Stromal cell of bone marrow (primary cell): ENCODE data around the gene PTPN14.

Source experiments
- DNase-seq: peaks from one replicate; pipeline ENCODE4 v3.0.0-alpha.2; 2012; ENCODE audit warnings: low read depth

PTPN14 gene

GRCh38 chr1:214429951-214430770, 121.2 kb downstream of the PTPN14 start:
- DNase-seq, result no peak

GRCh38 chr1:214427871-214428277, 123.5 kb downstream of the PTPN14 start:
- DNase-seq, result peak; percentile 80

DNA sequence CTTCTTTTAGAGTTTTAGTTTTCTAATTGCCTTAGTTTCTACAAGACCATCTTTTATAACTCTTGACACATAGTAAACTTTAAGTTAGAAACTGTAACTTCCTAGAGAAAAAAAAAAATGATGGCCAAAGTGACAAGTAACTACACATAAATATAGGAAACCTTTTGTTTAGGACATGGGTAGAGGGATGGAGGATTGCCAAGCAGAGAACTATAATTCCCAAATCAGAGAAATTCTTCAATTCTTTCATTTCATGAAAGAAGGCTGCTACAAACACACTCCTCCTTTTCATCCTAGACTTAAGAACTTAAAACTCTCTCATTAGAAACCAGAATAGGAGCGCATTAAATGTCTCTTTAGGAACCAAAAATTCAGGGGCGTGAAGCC, 125.0 kb downstream of the PTPN14 start:
- DNase-seq, result no peak

DNA sequence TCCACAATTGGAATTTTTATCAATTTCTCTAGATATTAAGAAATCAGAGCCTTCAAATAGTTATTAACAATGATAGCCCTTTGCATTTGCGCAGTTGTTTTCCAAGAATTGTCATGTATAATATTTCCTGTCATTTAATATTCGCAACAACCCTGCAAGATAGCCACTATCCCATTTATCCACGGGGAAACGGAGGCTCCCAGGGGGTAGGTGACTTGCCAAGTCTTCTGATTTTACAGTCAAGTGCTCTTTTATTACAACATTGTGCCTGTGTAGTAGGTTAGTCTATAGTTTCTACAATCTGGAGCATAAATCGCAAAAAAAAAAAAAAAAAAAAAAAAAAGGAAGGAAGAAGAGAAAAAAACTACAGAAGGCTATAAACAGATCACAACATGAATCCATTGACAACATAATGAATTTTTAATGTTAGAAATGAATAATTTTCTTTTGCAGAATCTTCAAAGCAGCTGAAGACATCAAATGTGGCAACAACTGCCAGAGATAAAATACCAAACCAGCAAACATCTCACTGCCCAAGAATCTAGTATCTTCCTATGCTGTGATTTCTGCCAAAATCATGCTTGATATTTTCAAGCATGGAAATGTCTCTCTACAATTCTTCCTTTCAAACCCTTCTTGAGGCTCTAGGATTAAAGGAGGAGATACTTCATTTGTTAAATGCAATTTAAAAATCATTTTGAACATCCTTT, 125.5 kb downstream of the PTPN14 start:
- no peak for DNase-seq

DNA sequence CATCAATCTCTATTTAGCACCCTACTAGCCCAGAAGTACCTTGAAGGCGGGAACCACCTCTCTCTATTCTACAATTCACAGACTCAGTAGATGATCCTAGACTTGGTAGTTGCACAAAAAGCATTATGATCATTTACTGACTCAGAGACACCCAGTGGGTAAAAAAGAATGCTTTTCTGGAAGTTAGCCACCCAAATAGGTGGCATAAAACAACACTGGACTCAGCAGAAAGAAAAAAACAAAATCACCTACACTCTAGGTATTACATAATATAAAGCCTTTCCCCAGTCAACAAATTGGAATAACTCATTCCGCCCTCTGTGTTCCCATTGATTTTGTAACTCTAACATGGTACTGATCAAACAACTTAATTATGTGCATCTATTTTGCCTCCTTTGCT, 126.3 kb downstream of the PTPN14 start:
- no peak for DNase-seq

- DNase-seq, result no peak
These were observed 128.4 kb downstream of the PTPN14 start for GRCh38 chr1:214423045-214423444.

GRCh38 chr1:214422137-214422671, 129.2 kb downstream of the PTPN14 start:
- DNase-seq, result peak; percentile 55

DNA sequence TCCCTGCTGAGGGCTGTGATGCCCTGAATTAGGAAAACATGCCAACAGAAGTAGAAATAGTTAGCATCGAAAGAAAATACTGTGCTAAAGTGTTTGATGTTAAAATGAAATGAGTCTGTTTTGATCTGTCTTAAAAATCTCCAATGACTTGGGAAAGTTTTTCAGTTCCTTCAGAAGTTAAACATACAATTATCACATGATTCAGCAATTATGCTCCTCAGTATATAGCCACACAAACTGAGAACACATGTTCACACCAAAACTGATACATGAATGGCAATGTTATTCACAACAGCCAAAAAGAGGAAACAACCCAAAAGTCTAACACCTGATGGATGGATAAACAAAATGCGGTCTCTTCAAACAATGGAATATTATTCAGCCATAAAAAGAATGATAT, 130.6 kb downstream of the PTPN14 start:
- DNase-seq, result no peak

DNA sequence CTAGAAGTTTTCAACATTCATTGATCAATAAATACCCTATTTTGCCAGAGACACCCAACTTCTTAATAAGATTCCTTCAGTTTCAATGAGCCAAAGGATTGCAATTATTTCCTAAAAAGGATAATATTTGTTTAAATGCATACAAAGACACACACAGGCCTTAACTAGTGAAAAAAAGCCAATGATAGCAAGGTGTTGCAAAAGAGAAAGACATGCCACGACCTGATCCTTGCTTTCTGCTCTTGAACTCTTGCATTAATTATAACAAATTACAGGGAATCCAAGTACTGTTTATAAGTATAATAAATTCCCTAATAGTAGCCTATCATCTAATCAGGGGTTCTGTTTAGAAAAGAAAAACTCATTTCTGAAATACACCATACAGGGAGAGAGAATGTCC, 131.1 kb downstream of the PTPN14 start:
- DNase-seq, result no peak

- DNase-seq, result no peak
These were observed 131.8 kb downstream of the PTPN14 start for GRCh38 chr1:214419650-214420049.

- DNase-seq, result peak; percentile 49
These were observed 133.0 kb downstream of the PTPN14 start for GRCh38 chr1:214418391-214418790.

- no peak for DNase-seq
These were observed 133.7 kb downstream of the PTPN14 start for GRCh38 chr1:214417545-214418210.

DNA sequence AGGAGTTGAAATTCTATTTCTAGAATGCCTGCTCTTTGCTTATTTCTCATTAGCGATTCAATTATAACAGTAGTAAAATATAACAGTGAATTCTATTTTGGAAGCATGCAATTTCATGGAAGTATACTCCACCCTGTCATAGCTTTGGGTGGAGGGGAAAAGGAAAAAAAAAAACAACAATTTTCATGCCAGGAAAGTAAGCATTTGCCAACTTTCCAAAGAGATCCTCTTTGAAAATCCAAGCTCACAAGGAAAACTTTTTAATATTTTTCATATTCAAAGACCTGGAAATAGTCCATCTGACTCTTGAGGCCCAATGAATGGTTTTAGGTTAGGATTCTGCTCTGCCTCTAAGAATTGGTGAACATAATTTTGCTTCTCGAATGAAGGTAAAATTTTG, 134.5 kb downstream of the PTPN14 start:
- no peak for DNase-seq

- peak; percentile 75 for DNase-seq
These were observed 135.0 kb downstream of the PTPN14 start for GRCh38 chr1:214416417-214416816.

GRCh38 chr1:214415131-214415530, 136.3 kb downstream of the PTPN14 start:
- DNase-seq, result no peak

GRCh38 chr1:214414691-214415090, 136.7 kb downstream of the PTPN14 start:
- no peak for DNase-seq

DNA sequence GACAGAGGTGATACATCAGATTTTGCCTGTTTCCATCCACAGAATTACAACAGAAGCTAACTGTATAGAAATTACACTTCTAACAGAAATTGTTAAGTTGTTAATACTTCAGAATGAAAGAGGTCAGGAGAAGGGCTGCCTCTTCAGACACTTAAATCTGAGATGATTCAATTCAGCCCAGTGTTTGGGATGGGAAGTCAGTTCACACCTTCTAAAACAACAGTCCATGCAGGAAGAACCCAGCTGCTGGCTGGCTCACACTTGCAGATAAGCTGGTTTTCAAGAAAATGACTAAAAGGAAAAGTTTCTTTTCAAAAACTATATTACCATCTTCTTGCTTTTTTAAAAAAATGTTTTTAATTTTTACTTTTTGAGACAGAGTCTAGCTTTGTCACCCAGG, 138.1 kb downstream of the PTPN14 start:
- DNase-seq, result no peak

DNA sequence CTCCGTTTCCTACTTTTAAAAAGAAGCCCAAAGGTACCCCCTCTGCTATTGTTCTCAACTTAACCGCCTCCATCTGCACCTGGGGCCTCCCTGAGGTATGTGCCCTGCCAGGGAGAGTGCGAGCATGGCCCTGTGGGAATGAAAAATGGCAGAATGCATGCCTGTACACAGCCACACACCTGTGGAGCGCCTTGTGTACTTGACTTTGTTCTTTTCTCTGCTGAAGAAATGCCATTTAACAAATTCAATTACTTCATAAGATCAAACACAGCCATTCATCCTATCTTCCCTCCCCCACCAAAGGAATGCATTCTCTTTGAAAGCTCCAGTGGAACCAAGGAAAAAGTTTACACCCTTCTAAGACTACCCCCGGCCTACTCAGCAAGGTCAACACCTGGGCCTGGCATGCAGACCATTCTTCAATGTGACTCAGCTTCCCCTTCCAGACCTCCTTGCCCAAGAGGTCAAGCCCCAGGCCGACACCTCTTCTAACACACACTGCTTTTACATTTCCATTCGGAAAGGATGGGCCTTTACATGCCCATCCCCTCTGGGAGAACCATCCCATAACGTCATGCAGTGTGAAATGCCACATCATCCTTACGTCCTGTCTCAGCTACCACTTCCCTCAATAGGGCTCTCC, 146.7 kb downstream of the PTPN14 start:
- no peak for DNase-seq

DNA sequence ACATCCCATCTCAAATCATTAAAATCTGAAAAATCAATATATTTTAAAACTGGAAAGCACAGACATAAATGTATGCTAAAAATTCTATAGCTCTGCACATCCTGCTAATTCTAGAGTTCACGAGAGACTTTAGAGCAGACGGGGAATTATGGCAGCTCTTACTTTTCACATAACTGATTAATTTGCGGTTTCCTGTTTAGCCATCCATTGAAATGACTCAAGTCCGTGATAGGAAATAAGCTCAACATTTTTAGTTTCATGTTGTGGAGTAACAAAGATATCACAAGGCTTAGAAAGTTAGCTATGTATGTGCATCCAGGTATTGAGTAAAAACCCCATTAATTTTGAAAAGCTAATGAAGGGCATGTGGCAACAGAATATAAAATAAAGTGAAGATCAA, 147.2 kb downstream of the PTPN14 start:
- no peak for DNase-seq

GRCh38 chr1:214403431-214403830, 148.0 kb downstream of the PTPN14 start:
- DNase-seq, result no peak

GRCh38 chr1:214402613-214403083, 148.8 kb downstream of the PTPN14 start:
- no peak for DNase-seq

- DNase-seq, result no peak
These were observed 149.7 kb downstream of the PTPN14 start for GRCh38 chr1:214401666-214402065.
